HG02571 (cell line): ENCODE results near the gene DKK2.

Source experiments
- ATAC-seq: cut with Tn5 transposase; IDR thresholded peaks from one replicate; pipeline ENCODE4 v1.9.1; 2021; ENCODE audit warnings: mild to moderate bottlenecking, moderate library complexity; ENCODE audit not compliant: unreplicated experiment

DKK2 gene

DNA sequence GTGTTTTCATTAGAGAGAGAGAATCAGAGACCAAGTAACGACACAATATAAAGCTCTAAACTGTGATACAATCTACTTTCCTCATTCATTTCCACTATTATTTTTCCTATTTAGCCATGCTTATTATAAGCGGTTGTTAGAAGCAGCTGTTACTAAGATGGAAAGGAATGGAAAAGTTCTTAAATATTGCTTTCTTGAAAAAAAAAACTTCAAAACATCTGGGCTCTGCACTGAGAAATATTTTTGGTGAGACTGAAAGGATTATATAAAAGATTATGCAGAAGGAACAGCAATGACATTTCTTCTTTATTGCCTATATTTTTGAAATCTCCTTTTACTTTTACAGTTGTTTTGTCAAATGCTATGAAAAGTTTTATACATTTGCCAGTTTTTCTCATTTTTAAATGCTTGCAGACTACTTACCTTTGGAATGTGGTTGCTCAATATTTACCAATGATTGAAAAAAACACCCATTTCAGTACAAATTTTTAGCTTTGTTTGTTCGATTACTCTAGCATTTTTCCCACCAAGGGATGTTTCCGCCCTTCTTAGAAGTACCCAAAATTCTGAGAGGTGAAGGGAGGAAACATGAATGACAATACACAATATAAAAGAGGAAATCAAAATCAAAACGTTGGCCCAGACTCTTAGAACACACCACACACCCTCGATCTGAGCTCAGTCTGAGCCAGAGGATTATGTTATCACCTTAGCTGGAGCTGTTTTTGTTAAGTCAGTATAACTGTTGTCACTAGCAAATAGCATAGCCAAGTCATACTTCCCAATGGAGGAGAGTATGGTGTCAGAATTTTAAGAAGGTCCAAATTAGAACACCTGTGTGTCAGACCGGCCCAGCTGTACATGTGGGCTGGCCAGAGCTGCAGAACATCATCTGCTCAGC is 18.4 kb downstream of the DKK2 start:
- no peak for ATAC-seq

DNA sequence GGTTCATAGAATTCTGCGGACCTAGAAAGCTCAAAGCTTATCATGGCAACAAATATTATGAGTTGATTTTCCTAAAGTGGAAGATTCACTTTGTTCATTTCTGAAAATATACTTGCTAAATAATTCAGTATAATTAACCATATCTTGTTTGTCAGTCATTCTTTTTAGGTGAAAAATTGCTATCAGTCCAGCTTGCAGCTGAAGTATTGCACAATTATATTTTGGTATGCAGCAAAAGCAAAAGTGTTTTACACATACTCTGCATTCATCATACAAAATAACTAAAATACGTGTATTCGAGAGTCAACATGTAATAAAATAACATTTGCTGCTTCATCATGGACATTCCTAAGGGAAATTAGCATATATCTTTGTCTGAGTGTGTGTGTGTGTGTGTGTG is 24.8 kb downstream of the DKK2 start:
- no peak for ATAC-seq

- ATAC-seq: no peak
These were observed 26.7 kb downstream of the DKK2 start for GRCh38 chr4:107009196-107009968.

GRCh38 chr4:107008115-107008514 is 28.0 kb downstream of the DKK2 start:
- no peak for ATAC-seq

- no peak for ATAC-seq
These were observed 29.9 kb downstream of the DKK2 start for GRCh38 chr4:107006218-107006617.

DNA sequence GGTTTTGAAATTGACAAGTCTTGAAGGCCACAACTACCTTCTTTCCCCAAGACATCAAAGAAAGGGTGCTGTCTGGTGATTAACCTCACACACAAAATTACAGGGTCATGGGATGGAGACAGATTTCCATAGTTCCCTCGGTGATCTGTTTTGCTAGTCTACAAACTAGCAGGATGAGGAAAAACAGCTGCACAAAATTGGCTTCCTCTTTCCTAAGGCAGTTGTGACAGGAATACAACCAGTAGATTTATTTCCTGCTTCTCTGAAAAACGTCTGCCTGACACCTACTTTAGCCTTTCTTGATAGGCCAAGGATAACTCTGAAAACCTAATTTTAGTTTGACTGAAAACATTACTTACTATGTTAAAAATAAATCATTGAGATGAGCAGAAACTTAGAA is 39.6 kb downstream of the DKK2 start:
- no peak for ATAC-seq

GRCh38 chr4:106993827-106994226 is 42.3 kb downstream of the DKK2 start:
- no peak for ATAC-seq

- ATAC-seq: no peak
These were observed 48.8 kb downstream of the DKK2 start for GRCh38 chr4:106987311-106987710.

- no peak for ATAC-seq
These were observed 49.6 kb downstream of the DKK2 start for GRCh38 chr4:106986486-106986885.

- ATAC-seq: no peak
These were observed 50.3 kb downstream of the DKK2 start for GRCh38 chr4:106985830-106986229.

DNA sequence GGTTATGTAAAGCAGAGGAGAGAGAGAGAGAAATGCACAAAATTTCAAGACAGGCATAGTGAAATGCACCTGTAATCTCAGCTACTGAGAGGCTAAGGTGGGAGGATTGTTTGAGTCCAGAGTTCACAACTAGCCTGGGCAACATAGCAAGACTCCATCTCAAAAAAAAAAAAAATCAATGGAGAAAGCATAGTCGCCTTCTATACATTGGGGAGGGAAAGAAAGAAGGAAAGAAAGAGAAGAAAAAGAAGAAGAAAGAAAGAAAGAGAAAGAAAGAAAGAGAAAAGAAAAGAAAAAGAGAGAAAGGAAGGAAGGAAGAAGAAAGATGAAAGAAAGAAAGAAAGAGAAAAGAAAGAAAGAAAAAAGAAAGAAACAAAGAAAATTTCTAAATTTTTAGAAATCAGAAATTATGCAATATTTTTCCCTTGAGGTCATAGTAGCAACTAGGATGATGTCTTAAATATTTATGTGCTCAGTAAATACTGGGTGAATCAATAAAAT is 53.4 kb downstream of the DKK2 start:
- ATAC-seq: no peak

DNA sequence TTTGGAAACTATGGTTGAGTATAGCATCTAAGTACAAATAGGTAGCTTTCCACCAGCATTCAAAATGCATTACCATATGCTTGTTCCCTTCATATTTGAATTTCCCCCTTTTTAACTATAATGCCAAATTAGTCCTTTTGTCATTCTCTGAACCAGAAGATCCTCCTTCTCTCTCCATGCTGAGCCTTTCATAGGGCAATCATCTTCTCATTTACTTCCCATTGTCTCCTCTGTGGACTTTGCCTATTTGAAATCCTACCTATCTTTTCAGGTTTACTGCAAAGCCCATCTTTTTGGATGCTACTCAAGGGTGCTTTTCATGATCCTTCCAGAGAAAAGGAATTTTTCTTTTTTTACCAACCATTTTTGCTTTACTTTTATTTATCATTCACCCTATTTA is 54.7 kb downstream of the DKK2 start:
- no peak for ATAC-seq

DNA sequence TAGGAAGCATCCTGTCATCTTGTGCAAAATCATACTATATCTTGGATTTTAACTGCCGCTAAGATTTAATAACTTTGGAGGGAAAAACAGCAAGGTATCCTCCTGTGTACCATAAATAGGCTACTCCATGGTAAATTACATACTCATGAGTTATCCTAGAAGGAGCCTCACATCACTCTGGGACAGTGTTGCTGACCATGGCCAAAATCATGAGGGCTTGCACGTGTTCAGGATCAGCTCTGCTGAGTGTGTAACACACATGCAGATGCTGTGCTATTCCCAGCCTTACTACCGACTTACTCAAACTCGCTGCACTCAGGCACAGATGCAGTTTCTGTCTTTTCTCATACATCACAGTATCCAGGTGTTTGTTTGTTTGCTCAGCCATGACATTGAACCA is 56.6 kb downstream of the DKK2 start:
- no peak for ATAC-seq

- ATAC-seq: no peak
These were observed 57.9 kb downstream of the DKK2 start for GRCh38 chr4:106978046-106978774.

DNA sequence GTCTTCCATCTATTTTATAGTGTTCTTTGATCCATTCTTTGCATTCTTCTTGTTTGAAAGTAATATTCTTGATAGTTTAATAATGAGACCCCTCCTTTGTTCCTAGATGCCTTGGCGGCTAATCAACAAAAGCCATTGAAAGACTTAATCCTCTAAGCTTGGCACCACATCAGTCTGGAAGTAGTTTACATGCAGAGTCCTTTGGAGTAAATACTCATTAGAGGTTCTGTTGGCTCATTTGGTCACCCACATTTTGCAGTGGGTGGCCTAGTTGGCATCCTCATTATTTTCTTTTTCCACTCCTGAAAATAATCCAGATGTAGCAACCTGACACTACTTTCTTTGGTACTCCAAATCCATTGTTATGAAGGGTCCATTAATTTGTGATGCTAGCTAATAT is 64.5 kb downstream of the DKK2 start:
- no peak for ATAC-seq

GRCh38 chr4:106967892-106968291 is 68.2 kb downstream of the DKK2 start:
- no peak for ATAC-seq

- ATAC-seq: no peak
These were observed 82.9 kb downstream of the DKK2 start for GRCh38 chr4:106953036-106953705.

- ATAC-seq: no peak
These were observed 84.2 kb downstream of the DKK2 start for GRCh38 chr4:106951891-106952290.

DNA sequence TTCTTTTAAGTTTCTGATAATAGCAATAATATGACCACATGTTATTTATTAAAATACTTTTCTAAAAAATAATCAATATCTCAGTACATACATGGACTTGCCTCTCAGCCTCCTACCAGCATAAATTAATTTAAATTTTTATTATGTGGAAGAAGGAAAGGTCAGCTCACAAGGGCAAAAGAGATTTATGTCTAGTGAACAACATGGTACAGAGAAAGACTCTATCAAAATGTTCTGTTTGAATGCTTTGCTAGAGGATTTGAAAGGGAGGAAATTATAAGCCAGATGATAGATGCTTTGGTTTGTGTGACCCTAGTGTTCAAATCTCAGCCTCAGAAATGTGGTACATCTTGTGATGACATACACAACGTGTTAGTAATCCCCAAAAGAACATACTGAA is 94.3 kb downstream of the DKK2 start:
- ATAC-seq: no peak

GRCh38 chr4:106930522-106930921 is 105.6 kb downstream of the DKK2 start:
- ATAC-seq: no peak

GRCh38 chr4:106929248-106929647 is 106.9 kb downstream of the DKK2 start:
- no peak for ATAC-seq
